HepG2 (cell line): ENCODE data around the gene PET100. TPM values are rescaled to one million over a fixed set of nuclear protein-coding genes. Genes with fewer than 3 reads are reported as not detected.

Experiments used
- FOSL1 ChIP-seq: sonication (generic); formaldehyde crosslinking; IDR thresholded peaks from 2 replicates; pipeline ENCODE4 v1.9.0; 2021; ENCODE audit warnings: missing genetic modification reagents, borderline replicate concordance
- GPN1 ChIP-seq: sonication (generic); formaldehyde crosslinking; IDR thresholded peaks from 2 replicates; pipeline ENCODE4 v1.5.1; 2020; ENCODE audit warnings: missing genetic modification reagents, borderline replicate concordance
- KDM2A ChIP-seq: sonication (generic); formaldehyde crosslinking; IDR thresholded peaks from 2 replicates; pipeline ENCODE4 v1.4.0; 2020; ENCODE audit warnings: low read depth, missing genetic modification reagents, borderline replicate concordance
- NR2C2 ChIP-seq: sonication (generic); formaldehyde crosslinking; IDR thresholded peaks from 2 replicates; pipeline ENCODE4 v1.4.0; 2020; ENCODE audit warnings: missing genetic modification reagents, mild to moderate bottlenecking, moderate library complexity, borderline replicate concordance
- ONECUT2 ChIP-seq: sonication (generic); formaldehyde crosslinking; IDR thresholded peaks from 2 replicates; pipeline ENCODE4 v1.4.0; 2020; ENCODE audit warnings: missing genetic modification reagents
- REXO4 ChIP-seq: sonication (generic); formaldehyde crosslinking; IDR thresholded peaks from 2 replicates; pipeline ENCODE4 v1.8.0; 2022; ENCODE audit warnings: missing genetic modification reagents, mild to moderate bottlenecking, borderline replicate concordance
- RFX5 ChIP-seq: IDR thresholded peaks from 2 replicates; pipeline ENCODE4 v1.6.1; 2011; ENCODE audit warnings: low read depth, low read length, improper control_type of control experiment
- ZFP82 ChIP-seq: sonication (generic); formaldehyde crosslinking; IDR thresholded peaks from 2 replicates; pipeline ENCODE4 v1.5.1; 2020; ENCODE audit warnings: mild to moderate bottlenecking, missing genetic modification reagents, borderline replicate concordance
- ZNF232 ChIP-seq: sonication (generic); formaldehyde crosslinking; IDR thresholded peaks from 2 replicates; pipeline ENCODE4 v1.4.0; 2020; ENCODE audit warnings: missing genetic modification reagents, borderline replicate concordance
- ZNF256 ChIP-seq: sonication (generic); formaldehyde crosslinking; conservative IDR thresholded peaks from 2 replicates; pipeline ENCODE4 v1.4.0; 2020; ENCODE audit warnings: missing genetic modification reagents
- ZNF274 ChIP-seq: sonication (generic); formaldehyde crosslinking; IDR thresholded peaks from 2 replicates; pipeline ENCODE4 v1.5.1; 2020; ENCODE audit warnings: mild to moderate bottlenecking, missing genetic modification reagents
- ZNF577 ChIP-seq: sonication (generic); formaldehyde crosslinking; IDR thresholded peaks from 2 replicates; pipeline ENCODE4 v1.4.0; 2020; ENCODE audit warnings: mild to moderate bottlenecking, low read depth, missing genetic modification reagents, borderline replicate concordance
- ZNF660 ChIP-seq: sonication (generic); formaldehyde crosslinking; IDR thresholded peaks from 2 replicates; pipeline ENCODE4 v1.5.1; 2020; ENCODE audit warnings: mild to moderate bottlenecking, low read depth, missing genetic modification reagents, borderline replicate concordance
- ZNF709 ChIP-seq: sonication (generic); formaldehyde crosslinking; IDR thresholded peaks from 2 replicates; pipeline ENCODE4 v1.5.0; 2020; ENCODE audit warnings: mild to moderate bottlenecking, missing genetic modification reagents
- ZSCAN30 ChIP-seq: sonication (generic); formaldehyde crosslinking; IDR thresholded peaks from 2 replicates; pipeline ENCODE4 v1.5.0; 2020; ENCODE audit warnings: mild to moderate bottlenecking, missing genetic modification reagents
- polyA plus RNA-seq, 8 experiments: library from polyadenylated mRNA; depleted of rRNA in 3 of 8; stranded (reverse) in 7 of 8; unstranded in 1 of 8; fragments of >200 nt; fragmentation: Illumina TruSeq in 4 of 8; extraction: Trizol in 4 of 8; gene quantifications; 2 replicates each; pipeline versions ENCODE4 v1.2.1 to v1.2.3, GENCODE V29; 2011 to 2016; ENCODE audit warnings: low read depth in 4 of 8, missing spikeins in 1 of 8, mixed read lengths in 1 of 8; ENCODE audit not compliant: insufficient read depth in 1 of 8
- total RNA-seq, 5 experiments: library from RNA; depleted of rRNA; stranded (reverse); fragments of >200 nt; fragmentation: Illumina TruSeq; extraction: Trizol; gene quantifications; 2 replicates each; pipeline ENCODE4 v1.2.3, GENCODE V29; 2016; ENCODE audit warnings: low read depth in 1 of 5
- TF ChIP-seq, protein P1 (sequence below): sonication (generic); formaldehyde crosslinking; IDR thresholded peaks from one replicate; pipeline ENCODE4 v1.5.1; 2020; ENCODE audit warnings: mild to moderate bottlenecking, missing genetic modification reagents; ENCODE audit errors: not compliant biosample characterization
- TF ChIP-seq, protein P2 (sequence below): sonication (generic); formaldehyde crosslinking; conservative IDR thresholded peaks from 2 replicates; pipeline ENCODE4 v1.4.0; 2020; ENCODE audit warnings: missing genetic modification reagents

Gene PET100
- total and polyA plus RNA-seq, 2 of the 13 experiments (the other 11 are each of a cell fraction or from before 2014, with no cell fraction given): 22.3 to 66.5 TPM

DNA sequence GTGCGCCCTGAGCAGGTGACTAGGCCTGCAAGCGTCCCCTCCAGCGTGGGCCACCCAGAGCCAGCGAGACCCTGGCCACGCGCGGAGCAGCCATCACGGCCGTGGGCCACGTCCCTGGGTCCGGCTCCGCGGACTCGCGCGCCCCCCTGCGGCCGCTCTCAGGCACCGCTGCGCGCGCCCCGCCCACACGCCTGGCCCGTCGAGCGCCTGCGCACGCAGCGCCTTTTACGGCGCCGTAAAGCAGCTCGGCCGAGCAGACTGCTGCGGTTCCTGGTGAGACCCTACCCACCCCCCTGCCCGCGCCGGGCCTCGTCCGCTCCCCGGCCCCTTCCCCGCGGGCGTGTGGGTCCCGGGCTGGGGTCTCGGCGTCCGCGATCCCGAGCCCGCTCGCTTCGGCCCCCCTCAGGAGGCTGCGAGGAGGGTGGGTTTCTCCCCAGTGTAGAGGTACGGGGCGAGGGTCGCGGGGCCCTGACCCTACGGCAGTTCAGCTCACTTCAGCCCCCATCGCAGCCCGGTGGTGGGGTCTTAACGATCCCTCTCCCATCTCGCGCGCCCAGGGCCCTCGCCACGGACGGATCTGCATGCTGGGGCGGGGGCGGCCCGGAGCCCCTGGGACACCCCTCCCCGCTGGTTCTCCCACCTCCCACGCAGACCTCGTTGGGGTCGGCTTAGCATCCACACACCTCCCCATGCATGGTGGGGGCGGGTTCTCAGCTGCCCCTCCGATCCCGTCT lies 51.2 kb downstream of the PET100 start, which contains the start of gene TRAPPC5 (continued):
- no peak for TF ChIP-seq ONECUT2 (CRISPR knock-in tag)
- peak; percentile 41; the same call in 1 of the 2 replicates for TF ChIP-seq ZFP82 (CRISPR knock-in tag)
- TF ChIP-seq ZNF709: no peak
- TF ChIP-seq, protein P1, sequence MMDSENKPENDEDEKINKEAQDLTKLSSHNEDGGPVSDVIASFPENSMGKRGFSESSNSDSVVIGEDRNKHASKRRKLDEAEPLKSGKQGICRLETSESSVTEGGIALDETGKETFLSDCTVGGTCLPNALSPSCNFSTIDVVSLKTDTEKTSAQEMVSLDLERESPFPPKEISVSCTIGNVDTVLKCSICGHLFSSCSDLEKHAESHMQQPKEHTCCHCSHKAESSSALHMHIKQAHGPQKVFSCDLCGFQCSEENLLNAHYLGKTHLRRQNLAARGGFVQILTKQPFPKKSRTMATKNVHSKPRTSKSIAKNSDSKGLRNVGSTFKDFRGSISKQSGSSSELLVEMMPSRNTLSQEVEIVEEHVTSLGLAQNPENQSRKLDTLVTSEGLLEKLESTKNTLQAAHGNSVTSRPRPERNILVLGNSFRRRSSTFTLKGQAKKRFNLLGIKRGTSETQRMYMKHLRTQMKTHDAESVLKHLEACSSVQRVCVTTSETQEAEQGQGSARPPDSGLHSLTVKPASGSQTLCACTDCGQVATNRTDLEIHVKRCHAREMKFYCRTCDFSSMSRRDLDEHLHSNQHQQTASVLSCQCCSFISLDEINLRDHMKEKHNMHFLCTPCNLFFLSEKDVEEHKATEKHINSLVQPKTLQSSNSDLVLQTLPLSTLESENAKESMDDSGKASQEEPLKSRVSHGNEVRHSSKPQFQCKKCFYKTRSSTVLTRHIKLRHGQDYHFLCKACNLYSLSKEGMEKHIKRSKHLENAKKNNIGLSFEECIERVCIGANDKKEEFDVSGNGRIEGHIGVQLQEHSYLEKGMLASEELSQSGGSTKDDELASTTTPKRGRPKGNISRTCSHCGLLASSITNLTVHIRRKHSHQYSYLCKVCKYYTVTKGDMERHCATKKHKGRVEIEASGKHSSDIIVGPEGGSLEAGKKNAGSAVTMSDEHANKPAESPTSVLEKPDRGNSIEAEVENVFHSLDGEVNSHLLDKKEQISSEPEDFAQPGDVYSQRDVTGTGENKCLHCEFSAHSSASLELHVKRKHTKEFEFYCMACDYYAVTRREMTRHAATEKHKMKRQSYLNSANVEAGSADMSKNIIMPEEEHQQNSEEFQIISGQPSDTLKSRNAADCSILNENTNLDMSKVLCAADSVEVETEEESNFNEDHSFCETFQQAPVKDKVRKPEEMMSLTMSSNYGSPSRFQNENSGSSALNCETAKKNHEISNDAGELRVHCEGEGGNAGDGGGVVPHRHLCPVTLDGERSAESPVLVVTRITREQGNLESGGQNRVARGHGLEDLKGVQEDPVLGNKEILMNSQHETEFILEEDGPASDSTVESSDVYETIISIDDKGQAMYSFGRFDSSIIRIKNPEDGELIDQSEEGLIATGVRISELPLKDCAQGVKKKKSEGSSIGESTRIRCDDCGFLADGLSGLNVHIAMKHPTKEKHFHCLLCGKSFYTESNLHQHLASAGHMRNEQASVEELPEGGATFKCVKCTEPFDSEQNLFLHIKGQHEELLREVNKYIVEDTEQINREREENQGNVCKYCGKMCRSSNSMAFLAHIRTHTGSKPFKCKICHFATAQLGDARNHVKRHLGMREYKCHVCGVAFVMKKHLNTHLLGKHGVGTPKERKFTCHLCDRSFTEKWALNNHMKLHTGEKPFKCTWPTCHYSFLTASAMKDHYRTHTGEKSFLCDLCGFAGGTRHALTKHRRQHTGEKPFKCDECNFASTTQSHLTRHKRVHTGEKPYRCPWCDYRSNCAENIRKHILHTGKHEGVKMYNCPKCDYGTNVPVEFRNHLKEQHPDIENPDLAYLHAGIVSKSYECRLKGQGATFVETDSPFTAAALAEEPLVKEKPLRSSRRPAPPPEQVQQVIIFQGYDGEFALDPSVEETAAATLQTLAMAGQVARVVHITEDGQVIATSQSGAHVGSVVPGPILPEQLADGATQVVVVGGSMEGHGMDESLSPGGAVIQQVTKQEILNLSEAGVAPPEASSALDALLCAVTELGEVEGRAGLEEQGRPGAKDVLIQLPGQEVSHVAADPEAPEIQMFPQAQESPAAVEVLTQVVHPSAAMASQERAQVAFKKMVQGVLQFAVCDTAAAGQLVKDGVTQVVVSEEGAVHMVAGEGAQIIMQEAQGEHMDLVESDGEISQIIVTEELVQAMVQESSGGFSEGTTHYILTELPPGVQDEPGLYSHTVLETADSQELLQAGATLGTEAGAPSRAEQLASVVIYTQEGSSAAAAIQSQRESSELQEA (CRISPR knock-in tag): peak; percentile 14
- TF ChIP-seq KDM2A (CRISPR knock-in tag): peak; percentile 59
- no peak for TF ChIP-seq RFX5
- TF ChIP-seq ZNF232 (CRISPR knock-in tag): 0 out of 2 replicates have a peak, but pooled peaks have one; percentile 44
- TF ChIP-seq NR2C2 (CRISPR knock-in tag): no peak; the same call in 1 of the 2 replicates
- TF ChIP-seq, protein P2, sequence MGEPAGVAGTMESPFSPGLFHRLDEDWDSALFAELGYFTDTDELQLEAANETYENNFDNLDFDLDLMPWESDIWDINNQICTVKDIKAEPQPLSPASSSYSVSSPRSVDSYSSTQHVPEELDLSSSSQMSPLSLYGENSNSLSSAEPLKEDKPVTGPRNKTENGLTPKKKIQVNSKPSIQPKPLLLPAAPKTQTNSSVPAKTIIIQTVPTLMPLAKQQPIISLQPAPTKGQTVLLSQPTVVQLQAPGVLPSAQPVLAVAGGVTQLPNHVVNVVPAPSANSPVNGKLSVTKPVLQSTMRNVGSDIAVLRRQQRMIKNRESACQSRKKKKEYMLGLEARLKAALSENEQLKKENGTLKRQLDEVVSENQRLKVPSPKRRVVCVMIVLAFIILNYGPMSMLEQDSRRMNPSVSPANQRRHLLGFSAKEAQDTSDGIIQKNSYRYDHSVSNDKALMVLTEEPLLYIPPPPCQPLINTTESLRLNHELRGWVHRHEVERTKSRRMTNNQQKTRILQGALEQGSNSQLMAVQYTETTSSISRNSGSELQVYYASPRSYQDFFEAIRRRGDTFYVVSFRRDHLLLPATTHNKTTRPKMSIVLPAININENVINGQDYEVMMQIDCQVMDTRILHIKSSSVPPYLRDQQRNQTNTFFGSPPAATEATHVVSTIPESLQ (CRISPR knock-in tag): no peak
- TF ChIP-seq ZNF256 (CRISPR knock-in tag): no peak
- no peak for TF ChIP-seq ZNF660 (CRISPR knock-in tag)
- no peak for TF ChIP-seq REXO4 (CRISPR knock-in tag)
- TF ChIP-seq ZSCAN30 (CRISPR knock-in tag): no peak
- TF ChIP-seq ZNF577 (CRISPR knock-in tag): no peak
- peak; percentile 87 for TF ChIP-seq ZNF274 (CRISPR knock-in tag)
- no peak for TF ChIP-seq GPN1 (CRISPR knock-in tag)
- TF ChIP-seq FOSL1: no peak
